DND-41 (cell line): Measurements from ENCODE around the gene SNX18.

ENCODE experiments used
- ATAC-seq: fragments of 200-7000 bp; cut with Tn5 transposase; 3 replicates; pipeline ENCODE4 v1.9.1; 2021; ENCODE audit warnings: low read depth; ENCODE audit not compliant: insufficient read depth
- DNase-seq: peaks from one replicate; pipeline ENCODE4 v3.0.0-alpha.2; 2020
- H2AFZ ChIP-seq: 2 replicates; pipeline ENCODE4 v1.6.0; 2012; ENCODE audit warnings: low read depth, low read length
- H3K27ac ChIP-seq: 2 replicates; pipeline ENCODE4 v1.5.1; 2012; ENCODE audit warnings: low read length, inconsistent platforms
- H3K27me3 ChIP-seq: fragments of 200-600 bp; sonication (generic); 2 replicates; pipeline ENCODE4 v1.6.0; 2012; ENCODE audit warnings: low read length, mild to moderate bottlenecking, inconsistent platforms; ENCODE audit not compliant: insufficient read depth, poor library complexity
- H3K36me3 ChIP-seq: 2 replicates; pipeline ENCODE4 v1.5.1; 2012; ENCODE audit warnings: low read length, inconsistent platforms; ENCODE audit not compliant: insufficient read depth
- H3K4me1 ChIP-seq: 2 replicates; pipeline ENCODE4 v1.5.1; 2012; ENCODE audit warnings: mild to moderate bottlenecking, low read length; ENCODE audit not compliant: insufficient read depth
- H3K4me2 ChIP-seq: 2 replicates; pipeline ENCODE4 v1.6.0; 2012; ENCODE audit warnings: mild to moderate bottlenecking, moderate library complexity, low read length, inconsistent platforms; ENCODE audit not compliant: insufficient read depth
- H3K4me3 ChIP-seq, 2 experiments: fragments of 200-600 bp in 1 of 2; shearing (Covaris generic) in 1 of 2; 2 replicates each; pipeline ENCODE4 v1.5.1; 2012 to 2016; ENCODE audit warnings: inconsistent platforms in 2 of 2, low read length in 2 of 2, mild to moderate bottlenecking in 2 of 2, low read depth in 1 of 2, moderate library complexity in 1 of 2
- H3K79me2 ChIP-seq: 2 replicates; pipeline ENCODE4 v1.6.0; 2012; ENCODE audit warnings: low read length, inconsistent platforms; ENCODE audit not compliant: insufficient read depth
- H3K9ac ChIP-seq: 2 replicates; pipeline ENCODE4 v1.6.0; 2012; ENCODE audit warnings: low read depth, mild to moderate bottlenecking, inconsistent platforms, low read length, moderate library complexity
- H3K9me3 ChIP-seq: 2 replicates; pipeline ENCODE4 v1.5.1; 2012; ENCODE audit warnings: low read length, moderate library complexity, mild to moderate bottlenecking, inconsistent platforms; ENCODE audit not compliant: insufficient read depth, severe bottlenecking
- H4K20me1 ChIP-seq: 2 replicates; pipeline ENCODE4 v1.6.0; 2012; ENCODE audit warnings: low read length; ENCODE audit not compliant: insufficient read depth
- CTCF ChIP-seq: IDR thresholded peaks from 2 replicates; pipeline ENCODE4 v1.5.1; 2012; ENCODE audit warnings: borderline replicate concordance, low read length, moderate library complexity, mild to moderate bottlenecking; ENCODE audit not compliant: poor library complexity, severe bottlenecking; ENCODE audit errors: extremely low read depth
- EZH2 ChIP-seq: IDR thresholded peaks from 3 replicates; pipeline ENCODE4 v1.6.1; 2012; ENCODE audit warnings: borderline replicate concordance, low read depth, mild to moderate bottlenecking, moderate library complexity, low read length, inconsistent platforms; ENCODE audit not compliant: severe bottlenecking

The SNX18 gene

GRCh38 chr5:54528633-54529209, 11.2 kb downstream of the SNX18 start:
- Histone ChIP-seq H3K27ac (no peak overlapping the region), H2AFZ (no peak overlapping the region), H3K9me3 (no peaks in the 10 kb centered on the region), H3K9ac (no peak overlapping the region), H4K20me1 (peaks cover 19% of the 10 kb centered on the region; the same call in 1 of the 2 replicates), H3K4me3 (no peak overlapping the region), H3K4me2 (no peak overlapping the region), H3K4me1 (peaks cover 3% of the 10 kb centered on the region; the same call in 1 of the 2 replicates), H3K27me3 (no peaks in the 10 kb centered on the region), H3K79me2 (peaks cover 23% of the 10 kb centered on the region), H3K36me3 (no peaks in the 10 kb centered on the region; the same call in 1 of the 2 replicates)
- no peak for ATAC-seq
- no peak for DNase-seq
- no peak for TF ChIP-seq EZH2
- TF ChIP-seq CTCF = no peak

- H3K36me3 ChIP-seq = no peaks in the 10 kb centered on the region; the same call in 1 of the 2 replicates
- peaks cover 19% of the 10 kb centered on the region; the same call in 1 of the 2 replicates for H4K20me1 ChIP-seq
- H3K4me2 ChIP-seq = no peak overlapping the region
- no peak for DNase-seq
- H2AFZ ChIP-seq = no peak overlapping the region
- H3K9ac ChIP-seq = no peak overlapping the region
- no peak overlapping the region for H3K27ac ChIP-seq
- H3K27me3 ChIP-seq = no peaks in the 10 kb centered on the region
- no peak for TF ChIP-seq CTCF
- TF ChIP-seq EZH2 = no peak
- no peak overlapping the region for H3K4me3 ChIP-seq
- no peaks in the 10 kb centered on the region for H3K9me3 ChIP-seq
- H3K4me1 ChIP-seq = peaks cover 3% of the 10 kb centered on the region; the same call in 1 of the 2 replicates
- no peak for ATAC-seq
- peaks cover 22% of the 10 kb centered on the region for H3K79me2 ChIP-seq
Measured at GRCh38 chr5:54529565-54529964, 12.0 kb downstream of the SNX18 start.

GRCh38 chr5:54531546-54531945, 14.0 kb downstream of the SNX18 start:
- H3K4me3 ChIP-seq = no peak overlapping the region
- no peak overlapping the region for H3K27ac ChIP-seq
- H3K36me3 ChIP-seq = no peaks in the 10 kb centered on the region; the same call in 1 of the 2 replicates
- no peak for TF ChIP-seq EZH2
- TF ChIP-seq CTCF = no peak
- peaks cover 17% of the 10 kb centered on the region for H3K79me2 ChIP-seq
- DNase-seq = no peak
- H3K9me3 ChIP-seq = no peaks in the 10 kb centered on the region
- no peak for ATAC-seq
- no peak overlapping the region for H3K4me2 ChIP-seq
- H3K27me3 ChIP-seq = no peaks in the 10 kb centered on the region
- no peak overlapping the region for H2AFZ ChIP-seq
- H3K9ac ChIP-seq = no peak overlapping the region
- H4K20me1 ChIP-seq = peaks cover 27% of the 10 kb centered on the region
- peaks cover 3% of the 10 kb centered on the region; the same call in 1 of the 2 replicates for H3K4me1 ChIP-seq
